IPS DF 4.7 (cell line): Measurements from ENCODE around the gene MED10.
"Not testable (repeated sequence)": the region's sequence is repeated elsewhere in the genome, so short reads cannot be mapped to it uniquely, and the experiment has no call there.

Experiments used
- DNase-seq: peaks from one replicate; pipeline ENCODE4 v3.0.0-alpha.2; 2013; ENCODE audit warnings: low spot score; ENCODE audit errors: extremely low read depth

Gene MED10

GRCh38 chr5:6376974-6377520 lies 1.3 kb downstream of the MED10 start:
- no peak for DNase-seq

- DNase-seq: no peak
These were observed 5.1 kb downstream of the MED10 start for GRCh38 chr5:6373081-6373846.

- DNase-seq: no peak
These were observed 5.9 kb downstream of the MED10 start for GRCh38 chr5:6372251-6373080.

GRCh38 chr5:6371079-6371810 lies 7.1 kb downstream of the MED10 start:
- DNase-seq: no peak

- no peak for DNase-seq
These were observed 7.8 kb downstream of the MED10 start for GRCh38 chr5:6370580-6370979.

GRCh38 chr5:6365977-6366590 lies 12.3 kb downstream of the MED10 start:
- DNase-seq: no peak

- no peak for DNase-seq
These were observed 13.0 kb downstream of the MED10 start for GRCh38 chr5:6365142-6365976.

GRCh38 chr5:6363454-6364011 lies 14.8 kb downstream of the MED10 start:
- not testable (repeated sequence) for DNase-seq

GRCh38 chr5:6362846-6363245 lies 15.5 kb downstream of the MED10 start:
- DNase-seq: no peak

GRCh38 chr5:6361101-6361500 lies 17.2 kb downstream of the MED10 start:
- no peak for DNase-seq

GRCh38 chr5:6360323-6361072 lies 17.8 kb downstream of the MED10 start:
- DNase-seq: no peak

GRCh38 chr5:6359555-6360322 lies 18.6 kb downstream of the MED10 start:
- no peak for DNase-seq

GRCh38 chr5:6358434-6358820 lies 19.9 kb downstream of the MED10 start:
- no peak for DNase-seq

GRCh38 chr5:6357817-6358433 lies 20.4 kb downstream of the MED10 start:
- not testable (repeated sequence) for DNase-seq

GRCh38 chr5:6356578-6357164 lies 21.7 kb downstream of the MED10 start:
- no peak for DNase-seq

GRCh38 chr5:6355294-6355693 lies 23.1 kb downstream of the MED10 start:
- DNase-seq: no peak

GRCh38 chr5:6354848-6355247 lies 23.5 kb downstream of the MED10 start:
- DNase-seq: no peak
